CD4-positive, alpha-beta memory T cell (primary cell): Measurements from ENCODE around the gene PROZ. TPM values are rescaled to one million over a fixed set of nuclear protein-coding genes. Genes with fewer than 3 reads are reported as not detected.

Source experiments
- CTCF ChIA-PET: fragments of 350-600 bp; sonication (Branson Sonifier 250); formaldehyde crosslinking; loops from one replicate; lab custom pipeline; 2021; ENCODE audit warnings: inconsistent platforms; ENCODE audit not compliant: partially characterized antibody; lab: Charles Lee
- POLR2A ChIA-PET: fragments of 350-600 bp; sonication (Branson Sonifier 250); formaldehyde crosslinking; loops from one replicate; lab custom pipeline; 2021; ENCODE audit not compliant: partially characterized antibody; lab: Charles Lee
- DNase-seq, 5 donors: peaks; one replicate each; pipeline versions ENCODE4 v3.0.0 to v3.0.0-alpha.2; 2020 to 2022; ENCODE audit warnings: mixed read lengths in 1 of 5
- H3K27ac ChIP-seq: one replicate; pipeline ENCODE4 v1.7.0; 2013; ENCODE audit warnings: low read depth, low read length
- H3K27me3 ChIP-seq: 2 replicates; pipeline ENCODE4 v1.7.0; 2013; ENCODE audit warnings: mild to moderate bottlenecking, low read length, moderate library complexity; ENCODE audit not compliant: insufficient read depth
- H3K36me3 ChIP-seq: 2 replicates; pipeline ENCODE4 v1.7.0; 2013; ENCODE audit warnings: mild to moderate bottlenecking, low read length, moderate library complexity; ENCODE audit not compliant: insufficient read depth
- H3K4me1 ChIP-seq: 2 replicates; pipeline ENCODE4 v1.7.0; 2013; ENCODE audit warnings: mild to moderate bottlenecking, low read length, moderate library complexity; ENCODE audit not compliant: insufficient read depth
- H3K4me3 ChIP-seq, 2 donors: one replicate each; pipeline ENCODE4 v1.7.0; 2013; ENCODE audit warnings: low read length in 2 of 2, mild to moderate bottlenecking in 1 of 2
- H3K9me3 ChIP-seq, 2 donors: one replicate each; pipeline ENCODE4 v1.7.0; 2013; ENCODE audit warnings: low read length in 2 of 2, control low read depth in 1 of 2; ENCODE audit not compliant: control insufficient read depth in 1 of 2
- H3K27ac Mint-ChIP-seq, 7 donors: one replicate each; pipeline ENCODE4 v1.8.0; 2020 to 2021; ENCODE audit warnings: mixed read lengths in 7 of 7, mild to moderate bottlenecking in 6 of 7, inconsistent platforms in 3 of 7, moderate library complexity in 3 of 7
- H3K27me3 Mint-ChIP-seq, 2 donors: one replicate each; pipeline ENCODE4 v1.8.0; 2020 to 2021; ENCODE audit warnings: mixed read lengths in 2 of 2
- H3K36me3 Mint-ChIP-seq, 2 donors: one replicate each; pipeline ENCODE4 v1.8.0; 2020 to 2021; ENCODE audit warnings: mixed read lengths in 2 of 2, inconsistent platforms in 1 of 2, mild to moderate bottlenecking in 1 of 2
- H3K4me1 Mint-ChIP-seq, 4 donors: one replicate each; pipeline ENCODE4 v1.8.0; 2020 to 2021; ENCODE audit warnings: mixed read lengths in 4 of 4, mild to moderate bottlenecking in 1 of 4
- H3K4me3 Mint-ChIP-seq, 8 donors: one replicate each; pipeline ENCODE4 v1.8.0; 2020 to 2021; ENCODE audit warnings: mixed read lengths in 8 of 8, mild to moderate bottlenecking in 7 of 8, moderate library complexity in 6 of 8, inconsistent platforms in 3 of 8
- H3K9me3 Mint-ChIP-seq, 8 donors: one replicate each; pipeline ENCODE4 v1.8.0; 2020 to 2021; ENCODE audit warnings: mixed read lengths in 8 of 8, mild to moderate bottlenecking in 5 of 8, inconsistent platforms in 3 of 8, moderate library complexity in 1 of 8
- intact Hi-C: fragments of 100-400 bp; cut with micrococcal nuclease; formaldehyde crosslinking; loops from one replicate; pipeline ENCODE4 v1.15.1; 2023
- polyA plus RNA-seq, 2 donors: library from polyadenylated mRNA; unstranded; fragments of 300-500 nt; fragmentation: Illumina TruSeq; gene quantifications; one replicate each; pipeline ENCODE4 v1.2.3, GENCODE V29; 2021
- total RNA-seq, 2 experiments: library from RNA; stranded (reverse); gene quantifications; one replicate each; pipeline ENCODE4 v1.2.3, GENCODE V29; 2021

Gene PROZ
- total and polyA plus RNA-seq, 4 experiments from 2014 or later: 0.32 TPM; not detected in 3

DNA sequence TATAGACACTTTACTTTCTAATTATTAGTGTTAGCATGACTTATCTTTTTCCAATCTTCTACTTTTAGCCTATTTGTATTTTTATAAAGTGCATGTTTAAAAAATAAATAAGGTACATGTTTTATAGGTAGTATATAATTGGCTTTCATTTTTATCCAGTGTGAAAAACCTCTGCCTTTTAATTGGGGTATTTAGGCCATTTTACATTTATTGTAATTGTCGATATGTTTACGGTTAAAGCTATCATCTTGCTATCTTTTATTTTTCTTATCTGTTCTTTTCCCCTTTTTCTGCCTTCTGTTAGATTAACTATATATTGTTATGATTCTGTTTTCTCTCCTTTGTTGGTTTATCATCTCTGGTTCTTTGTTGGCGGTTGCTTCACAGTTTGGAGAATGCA, 9.1 kb downstream of the PROZ start:
- peak overlapping the region in 2 of 7 donors; percentile 22 to 34 for H3K27ac Mint-ChIP-seq
- no peak overlapping the region for H3K4me3 ChIP-seq

DNA sequence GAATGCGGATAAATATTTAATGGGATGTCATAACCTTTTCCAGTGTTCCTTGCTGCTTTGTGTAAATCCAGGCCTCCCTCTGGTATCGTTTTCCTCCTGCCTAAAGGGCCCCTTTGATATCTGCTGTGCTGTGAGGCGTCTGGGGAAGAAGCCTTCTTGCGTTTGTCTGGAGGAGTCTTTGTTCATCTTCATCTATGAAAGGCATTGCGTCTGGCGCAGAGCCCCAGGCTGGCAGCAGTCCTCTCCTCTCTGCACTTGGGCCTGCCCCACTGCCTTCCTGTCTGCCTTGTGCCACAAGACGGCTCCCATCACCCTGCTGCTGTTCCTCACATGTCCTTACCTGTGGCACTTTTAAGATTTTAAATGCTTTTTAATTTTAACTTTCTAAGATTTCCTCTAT, 9.8 kb downstream of the PROZ start:
- peak overlapping the region in 3 of 7 donors; percentile 0 to 49 (median 24) for H3K27ac Mint-ChIP-seq
- peaks cover 31 to 35% of the 10 kb centered on the region in 2 donors for H3K36me3 Mint-ChIP-seq
- no peaks in the 10 kb centered on the region for H3K27me3 Mint-ChIP-seq
- intact Hi-C loops: no loop called here
- H3K4me1 Mint-ChIP-seq: peaks cover 11 to 42% (median 24%) of the 10 kb centered on the region in 4 donors
- Histone ChIP-seq H3K36me3 (no peaks in the 10 kb centered on the region), H3K4me1 (peaks cover 18% of the 10 kb centered on the region), H3K9me3 (no peaks in the 10 kb centered on the region), H3K27ac (no peak overlapping the region), H3K4me3 (no peak overlapping the region), H3K27me3 (no peaks in the 10 kb centered on the region)
- peaks cover 0 to 17% (median 3%) of the 10 kb centered on the region in 8 donors for H3K9me3 Mint-ChIP-seq
- no peak overlapping the region for H3K4me3 Mint-ChIP-seq
- ChIA-PET CTCF (no interaction called here), POLR2A (interaction anchor here (1.3 kb wide), 1 partner anchor 41 kb away, joined by 4 read pairs; the partner anchor contains the start of genes CUL4A and PCID2)
- DNase-seq: no peak

More for the DNA sequence above, 9.1 kb downstream of the PROZ start:
- Mint-ChIP-seq H3K27me3 (no peaks in the 10 kb centered on the region), H3K4me3 (no peak overlapping the region), H3K36me3 (peaks cover 31% of the 10 kb centered on the region in 2 donors), H3K4me1 (peaks cover 11 to 41% (median 25%) of the 10 kb centered on the region in 4 donors), H3K9me3 (peaks cover 0 to 17% (median 3%) of the 10 kb centered on the region in 8 donors)
- CTCF ChIA-PET: no interaction called here
- intact Hi-C loops: no loop called here
- DNase-seq: no peak
- no peak overlapping the region for H3K27ac ChIP-seq
- H3K36me3 ChIP-seq: no peaks in the 10 kb centered on the region
- H3K4me1 ChIP-seq: peaks cover 24% of the 10 kb centered on the region
- no peaks in the 10 kb centered on the region for H3K9me3 ChIP-seq
- POLR2A ChIA-PET: interaction anchor here (1.5 kb wide), 1 partner anchor 8 kb away, joined by 3 read pairs; no protein-coding TSS in a partner anchor
- no peaks in the 10 kb centered on the region for H3K27me3 ChIP-seq

DNA sequence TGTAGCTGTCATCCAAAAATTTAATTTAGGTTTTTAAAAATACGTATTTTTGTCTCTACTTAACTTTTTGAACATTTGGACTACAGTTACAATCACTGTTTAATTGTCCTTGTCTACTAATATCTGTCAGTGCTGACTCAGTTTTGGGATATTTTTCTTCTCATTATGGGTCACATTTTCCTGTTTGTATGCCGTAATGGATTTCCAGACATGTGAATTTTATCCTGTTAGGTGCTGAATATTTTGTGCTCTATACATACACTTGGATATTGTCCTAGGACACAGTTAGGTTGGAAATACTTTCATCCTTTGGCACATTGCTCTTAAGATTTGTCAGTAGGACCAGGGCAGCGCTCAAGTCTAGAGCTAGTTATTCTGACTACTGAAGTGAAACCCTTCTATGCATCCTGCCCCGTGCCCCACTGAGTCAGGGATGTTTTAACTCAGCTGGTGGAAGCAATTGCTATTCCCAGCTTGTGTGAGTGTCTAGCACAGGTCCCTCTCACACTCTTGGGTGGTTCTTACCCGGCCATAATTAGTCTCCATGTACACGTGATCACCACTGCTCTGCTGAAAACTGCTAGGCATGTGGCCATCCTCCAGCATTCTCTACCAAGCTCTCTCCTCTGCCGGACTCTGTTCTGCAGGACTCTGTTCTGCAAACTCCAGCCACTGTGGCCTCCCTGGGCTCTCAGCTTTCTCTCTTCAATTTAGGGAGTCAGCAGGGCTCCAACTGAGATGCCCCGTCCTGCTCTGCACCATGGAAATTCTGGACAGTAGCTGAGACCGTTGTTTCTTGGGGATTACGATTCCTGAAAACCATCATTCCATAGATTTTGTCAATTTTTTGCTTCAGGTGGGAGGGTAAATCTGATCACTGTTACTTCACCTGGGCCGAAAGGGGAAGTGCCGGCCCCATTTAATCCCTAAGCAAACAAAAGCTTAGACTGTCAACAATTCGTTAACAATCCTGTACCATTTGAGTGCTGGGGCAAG, 11.1 kb downstream of the PROZ start:
- Mint-ChIP-seq H3K4me1 (peaks cover 14 to 32% (median 15%) of the 10 kb centered on the region in 4 donors), H3K27ac (peak overlapping the region in 4 of 7 donors; percentile 5 to 66 (median 24)), H3K27me3 (no peaks in the 10 kb centered on the region), H3K4me3 (no peak overlapping the region), H3K36me3 (peaks cover 34 to 36% of the 10 kb centered on the region in 2 donors), H3K9me3 (peaks cover 0 to 13% (median 3%) of the 10 kb centered on the region in 8 donors)
- no peak for DNase-seq
- H3K27me3 ChIP-seq: no peaks in the 10 kb centered on the region
- H3K9me3 ChIP-seq: no peaks in the 10 kb centered on the region
- no peaks in the 10 kb centered on the region for H3K36me3 ChIP-seq
- intact Hi-C loops: loop anchor here (5.0 kb wide), 1 partner anchor 38 kb away; the partner anchor contains the start of genes CUL4A and PCID2
- no peak overlapping the region for H3K4me3 ChIP-seq
- H3K27ac ChIP-seq: no peak overlapping the region
- H3K4me1 ChIP-seq: peaks cover 15% of the 10 kb centered on the region
- ChIA-PET CTCF (no interaction called here), POLR2A (interaction anchor here (1.0 to 1.7 kb wide), 3 partner anchors 9 to 40 kb away, joined by 3 to 5 read pairs (median 4); partner anchors contain the start of genes CUL4A and PCID2)

DNA sequence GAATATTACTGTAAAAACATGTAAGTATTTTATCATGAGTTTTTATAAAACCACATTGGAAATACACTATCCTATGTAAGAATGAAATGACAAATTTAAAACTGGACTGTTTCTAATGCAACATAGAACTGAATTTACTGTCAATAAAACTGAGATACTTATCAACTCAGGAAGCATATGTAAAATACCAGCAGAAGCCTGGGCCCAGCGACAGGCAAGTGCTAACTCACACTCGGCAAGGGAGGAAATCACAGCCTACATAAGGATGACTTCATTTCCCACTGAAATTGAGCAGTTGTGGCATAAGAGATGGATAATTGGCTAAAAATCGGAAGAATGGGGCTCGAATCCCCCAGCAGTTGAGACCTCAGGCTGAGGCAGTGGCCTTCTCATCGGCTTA, 12.1 kb downstream of the PROZ start:
- Mint-ChIP-seq H3K9me3 (peaks cover 0 to 13% (median 3%) of the 10 kb centered on the region in 8 donors), H3K27me3 (no peaks in the 10 kb centered on the region), H3K4me1 (peaks cover 10 to 34% (median 12%) of the 10 kb centered on the region in 4 donors), H3K4me3 (peak overlapping the region in 3 of 8 donors; percentile 4 to 48 (median 33)), H3K36me3 (peaks cover 34 to 40% of the 10 kb centered on the region in 2 donors), H3K27ac (peak overlapping the region in 6 of 7 donors; percentile 51 to 94 (median 75))
- H3K9me3 ChIP-seq: no peaks in the 10 kb centered on the region
- H3K4me3 ChIP-seq: no peak overlapping the region
- H3K27me3 ChIP-seq: no peaks in the 10 kb centered on the region
- no peak for DNase-seq
- POLR2A ChIA-PET: interaction anchor here (1.0 to 1.7 kb wide), 2 partner anchors 10 to 11 kb away, joined by 3 to 5 read pairs; no protein-coding TSS in a partner anchor
- CTCF ChIA-PET: no interaction called here
- no peaks in the 10 kb centered on the region for H3K36me3 ChIP-seq
- H3K27ac ChIP-seq: peak overlapping the region; percentile 4
- intact Hi-C loops: loop anchor here (5.0 kb wide), 1 partner anchor 37 kb away; the partner anchor contains the start of genes CUL4A and PCID2
- peaks cover 21% of the 10 kb centered on the region for H3K4me1 ChIP-seq

DNA sequence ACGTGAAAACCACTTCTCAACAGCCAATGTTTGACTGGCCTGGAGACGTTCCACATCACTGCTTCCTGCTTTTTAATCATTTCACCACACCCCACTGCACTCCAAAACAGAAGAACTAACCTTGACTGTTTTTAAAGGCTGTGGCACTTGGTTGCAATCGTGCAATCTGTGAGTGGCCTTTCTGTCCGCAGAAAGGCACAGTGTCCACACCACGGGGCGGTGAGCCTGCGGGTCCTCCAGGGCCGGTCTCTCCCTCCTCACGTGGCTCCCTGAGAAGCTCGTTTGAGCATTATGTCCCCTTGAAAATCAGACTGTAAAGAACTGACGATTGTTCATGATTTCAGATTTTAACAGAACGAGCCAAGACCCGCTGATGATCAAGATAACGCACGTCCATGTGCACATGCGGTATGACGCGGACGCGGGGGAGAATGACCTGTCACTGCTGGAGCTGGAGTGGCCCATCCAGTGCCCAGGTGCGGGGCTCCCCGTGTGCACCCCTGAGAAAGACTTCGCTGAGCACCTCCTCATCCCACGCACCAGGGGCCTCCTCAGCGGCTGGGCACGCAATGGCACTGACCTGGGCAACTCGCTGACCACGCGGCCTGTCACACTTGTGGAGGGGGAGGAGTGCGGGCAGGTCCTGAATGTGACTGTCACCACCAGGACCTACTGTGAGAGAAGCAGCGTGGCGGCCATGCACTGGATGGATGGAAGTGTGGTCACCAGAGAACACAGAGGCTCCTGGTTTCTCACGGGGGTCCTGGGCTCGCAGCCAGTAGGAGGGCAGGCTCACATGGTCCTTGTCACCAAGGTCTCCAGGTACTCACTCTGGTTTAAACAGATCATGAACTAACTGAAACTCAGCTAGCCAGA, 13.0 kb downstream of the PROZ start:
- H3K27ac ChIP-seq: no peak overlapping the region
- Mint-ChIP-seq H3K36me3 (peaks cover 39 to 46% of the 10 kb centered on the region in 2 donors), H3K4me1 (peaks cover 16 to 38% (median 20%) of the 10 kb centered on the region in 4 donors), H3K27me3 (no peaks in the 10 kb centered on the region), H3K4me3 (peak overlapping the region in 2 of 8 donors; percentile 38 to 55), H3K27ac (peak overlapping the region in 5 of 7 donors; percentile 23 to 94 (median 57)), H3K9me3 (peaks cover 0 to 13% (median 3%) of the 10 kb centered on the region in 8 donors)
- POLR2A ChIA-PET: interaction anchor here (0.7 kb wide), 1 partner anchor 16 kb away, joined by 3 read pairs; no protein-coding TSS in a partner anchor
- H3K27me3 ChIP-seq: no peaks in the 10 kb centered on the region
- intact Hi-C loops: loop anchor here (5.0 kb wide), 1 partner anchor 36 kb away; the partner anchor contains the start of genes CUL4A and PCID2
- DNase-seq: no peak
- no peaks in the 10 kb centered on the region for H3K9me3 ChIP-seq
- CTCF ChIA-PET: no interaction called here
- H3K36me3 ChIP-seq: no peaks in the 10 kb centered on the region
- no peak overlapping the region for H3K4me3 ChIP-seq
- peaks cover 31% of the 10 kb centered on the region for H3K4me1 ChIP-seq

DNA sequence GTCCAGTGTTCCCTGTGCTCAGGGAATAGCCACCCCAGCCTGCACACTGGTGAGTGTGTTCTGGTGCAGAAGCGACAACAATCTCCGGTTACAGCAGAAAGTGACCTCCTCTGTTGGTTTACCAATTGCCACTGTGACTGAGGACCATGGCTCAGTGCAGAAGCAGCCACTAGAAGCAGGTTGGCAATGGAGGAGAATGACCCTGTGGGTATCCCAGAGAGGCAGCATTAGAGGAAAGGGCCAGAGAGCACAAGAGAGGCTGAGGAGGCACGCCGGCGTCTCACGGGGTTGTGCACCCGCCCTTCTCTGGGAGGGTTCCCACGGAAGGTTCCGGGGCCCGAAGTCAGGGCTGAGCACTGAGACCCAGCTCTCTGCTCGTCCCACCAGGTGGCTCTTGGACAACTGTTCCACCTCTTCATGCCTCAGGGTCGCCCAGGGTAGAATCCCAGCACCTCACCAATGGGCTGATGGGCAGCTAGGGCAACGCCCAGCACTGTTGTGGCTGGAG, 14.0 kb downstream of the PROZ start:
- no peak overlapping the region for H3K4me3 Mint-ChIP-seq
- POLR2A ChIA-PET: no interaction called here

More for the DNA sequence above, 14.0 kb downstream of the PROZ start:
- Histone ChIP-seq H3K36me3 (no peaks in the 10 kb centered on the region), H3K9me3 (no peaks in the 10 kb centered on the region), H3K4me1 (peaks cover 41% of the 10 kb centered on the region), H3K27ac (no peak overlapping the region), H3K4me3 (no peak overlapping the region), H3K27me3 (no peaks in the 10 kb centered on the region)
- CTCF ChIA-PET: no interaction called here
- intact Hi-C loops: loop anchor here (5.0 kb wide), 1 partner anchor 35 kb away; the partner anchor contains the start of genes CUL4A and PCID2
- no peak for DNase-seq
- Mint-ChIP-seq H3K36me3 (peaks cover 39 to 42% of the 10 kb centered on the region in 2 donors), H3K27ac (peak overlapping the region in 4 of 7 donors; percentile 35 to 72 (median 60)), H3K9me3 (peaks cover 0 to 10% (median 3%) of the 10 kb centered on the region in 8 donors), H3K27me3 (no peaks in the 10 kb centered on the region), H3K4me1 (peaks cover 19 to 43% (median 21%) of the 10 kb centered on the region in 4 donors)
